ENCODE results near the gene PROX1.

The PROX1 gene

DNA sequence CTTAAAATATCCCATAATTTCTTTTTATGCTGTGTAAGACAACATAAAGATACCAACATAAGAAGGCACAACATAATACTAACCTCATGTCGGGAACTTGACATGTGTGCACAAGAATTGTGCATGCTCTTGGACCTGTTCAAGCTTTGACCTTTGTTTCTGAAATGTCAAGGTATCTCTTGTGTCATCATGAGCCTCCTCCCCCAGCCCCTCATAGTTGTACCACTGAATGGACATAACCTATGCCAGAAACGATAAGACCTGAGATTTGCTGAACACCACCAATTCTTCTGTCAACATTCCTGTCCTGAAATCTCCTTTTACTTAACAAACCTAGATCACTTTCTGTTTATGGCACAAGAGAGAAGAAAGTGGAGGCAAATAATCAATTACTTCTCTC, 29.4 kb upstream of the PROX1 start:
- Histone ChIP-seq H3K36me3 (ENCODE audit: control insufficient read depth, low read length) (no peaks in the 10 kb centered on the region), H3K4me3 (ENCODE audit: low read length) (no peak overlapping the region), H3K9me2 (replicated peaks; ENCODE audit: control insufficient read depth, low read length) (no peaks in the 10 kb centered on the region), H3K9me3 (ENCODE audit: control insufficient read depth, insufficient read depth, low read length) (no peaks in the 10 kb centered on the region), H3F3A (ENCODE audit: control insufficient read depth, insufficient read depth) (no peaks in the 10 kb centered on the region), H3K4me1 (ENCODE audit: control insufficient read depth, low read length) (no peaks in the 10 kb centered on the region), H4K20me1 (ENCODE audit: control insufficient read depth, insufficient read depth, low read depth, low read length) (no peaks in the 10 kb centered on the region), H3K27ac (ENCODE audit: low read depth, low read length) (no peak overlapping the region), H3K4me2 (ENCODE audit: low read length) (no peak overlapping the region), H3K79me2 (ENCODE audit: control insufficient read depth, low read length) (no peaks in the 10 kb centered on the region), H3K27me3 (ENCODE audit: control insufficient read depth, low read length) (peaks cover 9% of the 10 kb centered on the region; the same call in 1 of the 2 replicates)
- TF ChIP-seq, protein P1, sequence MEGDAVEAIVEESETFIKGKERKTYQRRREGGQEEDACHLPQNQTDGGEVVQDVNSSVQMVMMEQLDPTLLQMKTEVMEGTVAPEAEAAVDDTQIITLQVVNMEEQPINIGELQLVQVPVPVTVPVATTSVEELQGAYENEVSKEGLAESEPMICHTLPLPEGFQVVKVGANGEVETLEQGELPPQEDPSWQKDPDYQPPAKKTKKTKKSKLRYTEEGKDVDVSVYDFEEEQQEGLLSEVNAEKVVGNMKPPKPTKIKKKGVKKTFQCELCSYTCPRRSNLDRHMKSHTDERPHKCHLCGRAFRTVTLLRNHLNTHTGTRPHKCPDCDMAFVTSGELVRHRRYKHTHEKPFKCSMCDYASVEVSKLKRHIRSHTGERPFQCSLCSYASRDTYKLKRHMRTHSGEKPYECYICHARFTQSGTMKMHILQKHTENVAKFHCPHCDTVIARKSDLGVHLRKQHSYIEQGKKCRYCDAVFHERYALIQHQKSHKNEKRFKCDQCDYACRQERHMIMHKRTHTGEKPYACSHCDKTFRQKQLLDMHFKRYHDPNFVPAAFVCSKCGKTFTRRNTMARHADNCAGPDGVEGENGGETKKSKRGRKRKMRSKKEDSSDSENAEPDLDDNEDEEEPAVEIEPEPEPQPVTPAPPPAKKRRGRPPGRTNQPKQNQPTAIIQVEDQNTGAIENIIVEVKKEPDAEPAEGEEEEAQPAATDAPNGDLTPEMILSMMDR (IDR thresholded peaks at IDR 0.05; ENCODE audit: low read depth, low read length, poor library complexity, severe bottlenecking), result no peak
- no peak for TF ChIP-seq EZH2phosphoT487 (IDR thresholded peaks at IDR 0.05; ENCODE audit: borderline replicate concordance, low read length)

GRCh38 chr1:213960963-213961362, 26.8 kb upstream of the PROX1 start:
- no peaks in the 10 kb centered on the region for H4K20me1 ChIP-seq (ENCODE audit: control insufficient read depth, insufficient read depth, low read depth, low read length)
- no peaks in the 10 kb centered on the region for H3K36me3 ChIP-seq (ENCODE audit: control insufficient read depth, low read length)
- no peak overlapping the region for H3K4me3 ChIP-seq (ENCODE audit: low read length)
- no peaks in the 10 kb centered on the region for H3K4me1 ChIP-seq (ENCODE audit: control insufficient read depth, low read length)
- H3F3A ChIP-seq (ENCODE audit: control insufficient read depth, insufficient read depth), result no peaks in the 10 kb centered on the region
- H3K79me2 ChIP-seq (ENCODE audit: control insufficient read depth, low read length), result no peaks in the 10 kb centered on the region
- H3K27ac ChIP-seq (ENCODE audit: low read depth, low read length), result no peak overlapping the region
- TF ChIP-seq, protein P1 (IDR thresholded peaks at IDR 0.05; ENCODE audit: low read depth, low read length, poor library complexity, severe bottlenecking), result no peak
- no peak for TF ChIP-seq EZH2phosphoT487 (IDR thresholded peaks at IDR 0.05; ENCODE audit: borderline replicate concordance, low read length)
- H3K4me2 ChIP-seq (ENCODE audit: low read length), result no peak overlapping the region
- H3K27me3 ChIP-seq (ENCODE audit: control insufficient read depth, low read length), result peaks cover 9% of the 10 kb centered on the region; the same call in 1 of the 2 replicates
- no peaks in the 10 kb centered on the region for H3K9me3 ChIP-seq (ENCODE audit: control insufficient read depth, insufficient read depth, low read length)
- no peaks in the 10 kb centered on the region for H3K9me2 ChIP-seq (replicated peaks; ENCODE audit: control insufficient read depth, low read length)

GRCh38 chr1:213962508-213962907, 25.3 kb upstream of the PROX1 start:
- H3K27ac ChIP-seq (ENCODE audit: low read depth, low read length), result no peak overlapping the region
- H3K79me2 ChIP-seq (ENCODE audit: control insufficient read depth, low read length), result no peaks in the 10 kb centered on the region
- H3K9me3 ChIP-seq (ENCODE audit: control insufficient read depth, insufficient read depth, low read length), result no peaks in the 10 kb centered on the region
- H3K36me3 ChIP-seq (ENCODE audit: control insufficient read depth, low read length), result no peaks in the 10 kb centered on the region
- no peak for TF ChIP-seq EZH2phosphoT487 (IDR thresholded peaks at IDR 0.05; ENCODE audit: borderline replicate concordance, low read length)
- TF ChIP-seq, protein P1 (IDR thresholded peaks at IDR 0.05; ENCODE audit: low read depth, low read length, poor library complexity, severe bottlenecking), result no peak
- no peak overlapping the region for H3K4me2 ChIP-seq (ENCODE audit: low read length)
- no peaks in the 10 kb centered on the region for H3K4me1 ChIP-seq (ENCODE audit: control insufficient read depth, low read length)
- H3K4me3 ChIP-seq (ENCODE audit: low read length), result no peak overlapping the region
- H4K20me1 ChIP-seq (ENCODE audit: control insufficient read depth, insufficient read depth, low read depth, low read length), result no peaks in the 10 kb centered on the region
- peaks cover 9% of the 10 kb centered on the region; the same call in 1 of the 2 replicates for H3K27me3 ChIP-seq (ENCODE audit: control insufficient read depth, low read length)
- no peaks in the 10 kb centered on the region for H3K9me2 ChIP-seq (replicated peaks; ENCODE audit: control insufficient read depth, low read length)
- no peaks in the 10 kb centered on the region for H3F3A ChIP-seq (ENCODE audit: control insufficient read depth, insufficient read depth)

All from DOHH2 (cell line).